ENCODE data around the gene TBC1D2B. TPM values are rescaled to one million over a fixed set of nuclear protein-coding genes. Genes with fewer than 3 reads are reported as not detected.
"Not testable (repeated sequence)": the region's sequence is repeated elsewhere in the genome, so short reads cannot be mapped to it uniquely, and the experiment has no call there.

The TBC1D2B gene
- total and polyA plus RNA-seq, 2 of the 4 experiments (the other 2 are of a cell fraction) = 17.7 to 28.3 TPM

- H3K14ac ChIP-seq (replicated peaks; ENCODE audit: low read depth, low read length) = peak overlapping the region; percentile 5; the same call in 1 of the 2 replicates
- intact Hi-C loops (cut with micrococcal nuclease); H4K5ac ChIP-seq (ENCODE audit: low read depth, low read length); H3K9me3 ChIP-seq (ENCODE audit: control insufficient read depth, insufficient read depth, low read length); H2BK20ac ChIP-seq (ENCODE audit: low read depth, low read length); POLR2A ChIA-PET (ENCODE audit: unreplicated experiment); in situ Hi-C loops (cut with MboI; ENCODE audit: low sequenced_read_pairs); H2BK120ac ChIP-seq (ENCODE audit: low read depth, low read length); H2AFZ ChIP-seq (replicated peaks; ENCODE audit: low read length, poor library complexity); H3K4me2 ChIP-seq (ENCODE audit: low read depth, low read length); H3K27me3 ChIP-seq (ENCODE audit: control insufficient read depth, insufficient read depth, low read length); H3K23ac ChIP-seq (ENCODE audit: low read depth, low read length); H2BK15ac ChIP-seq (ENCODE audit: low read depth, low read length); H3K56ac ChIP-seq (ENCODE audit: extremely low read depth, insufficient read depth, low read length); H3K9me1 ChIP-seq (ENCODE audit: insufficient read depth, low read length); BruUV-seq (replicated peaks); H2AK9ac ChIP-seq (replicated peaks; ENCODE audit: low read depth, low read length, poor library complexity); dilution Hi-C loops (cut with HindIII; ENCODE audit: low sequenced_read_pairs, unreplicated experiment); H3K4me3 ChIP-seq (ENCODE audit: insufficient read depth, low read depth, low read length); H3K9ac ChIP-seq (ENCODE audit: low read depth, low read length): not testable (repeated sequence)
- peak overlapping the region; percentile 90 for H2AK5ac ChIP-seq (ENCODE audit: low read depth, low read length)
- H3K4me1 ChIP-seq (ENCODE audit: control insufficient read depth, insufficient read depth, low read length) = peaks cover 35% of the 10 kb centered on the region
- peak overlapping the region; percentile 55 for H4K91ac ChIP-seq (ENCODE audit: insufficient read depth, low read depth, low read length)
- ATAC-seq (ENCODE audit: low read depth) (peak; percentile 73), DNase-seq (peak; percentile 86)
- H3K36me3 ChIP-seq (ENCODE audit: control insufficient read depth, insufficient read depth, low read length) = peaks cover 18% of the 10 kb centered on the region
- H2BK5ac ChIP-seq (ENCODE audit: low read depth, low read length, poor library complexity, severe bottlenecking) = peak overlapping the region; percentile 71
- peaks cover 0 to 29% of the 10 kb centered on the region in 2 experiments; a peak in 2 of 4 replicates for H3K79me1 ChIP-seq (ENCODE audit: low read depth in 1 of 2, low read length in 2 of 2)
- CTCF ChIA-PET = interaction anchor here (1.1 kb wide), 1 partner anchor 116 kb away, joined by 3 read pairs; no protein-coding TSS in a partner anchor
- H4K8ac ChIP-seq (ENCODE audit: low read depth in 2 of 2, low read length in 2 of 2) = 0 out of 4 replicates have a peak overlapping the region, but pooled peaks of 1 of the 2 experiments have one; percentile 24
- 0 out of 2 replicates have a peak overlapping the region, but pooled peaks have one; percentile 14 for H3K18ac ChIP-seq (ENCODE audit: low read depth, low read length)
- H4K20me1 ChIP-seq (ENCODE audit: insufficient read depth, low read length) = peaks cover 23% of the 10 kb centered on the region
- peak overlapping the region; percentile 45 for H3K4ac ChIP-seq (ENCODE audit: low read depth, low read length)
- H3K27ac ChIP-seq (ENCODE audit: insufficient read depth, low read length) = peak overlapping the region; percentile 54
- 28% methylated on average over 9 of the region's 18 CpGs; no CpG with 5 or more reads in 1 of the 2 experiments for WGBS, 2 experiments (ENCODE audit: extremely low coverage in 2 of 2, insufficient read length in 1 of 2)
- 0 out of 2 replicates have a peak, but pooled peaks have one; percentile 1 for TF ChIP-seq NFE2L2 (IDR thresholded peaks at IDR 0.05; ENCODE audit: low read depth, low read length)
- peak; percentile 5; the same call in 1 of the 2 replicates for TF ChIP-seq RFX5 (IDR thresholded peaks at IDR 0.05; ENCODE audit: low read depth, low read length)
- peak; percentile 9; the same call in 1 of the 2 replicates for TF ChIP-seq BHLHE40 (IDR thresholded peaks at IDR 0.05; ENCODE audit: low read depth, low read length)
- TF ChIP-seq MAZ (IDR thresholded peaks at IDR 0.05; ENCODE audit: borderline replicate concordance, low read depth, low read length) = peak; percentile 71
- TF ChIP-seq FOS (IDR thresholded peaks at IDR 0.05; ENCODE audit: low read depth, low read length) = peak; percentile 66
Measured at GRCh38 chr15:77993970-77994693, 83.4 kb downstream of the TBC1D2B start.

Data from IMR-90 (cell line).